Tibial nerve (tissue), 4 donors: Measurements from ENCODE around the gene APOBEC3F. TPM values are rescaled to one million over a fixed set of nuclear protein-coding genes. Genes with fewer than 3 reads are reported as not detected.

ENCODE experiments used
- DNase-seq, 2 donors: peaks; one replicate each; pipeline ENCODE4 v3.0.0-alpha.2; 2019; ENCODE audit warnings: low spot score in 2 of 2
- H3K27ac ChIP-seq, 4 donors: fragments of 200-600 bp; sonication (generic) in 3 of 4; one replicate each; pipeline ENCODE4 v1.5.1; 2017 to 2019; ENCODE audit warnings: mild to moderate bottlenecking in 1 of 4
- H3K27me3 ChIP-seq, 2 donors: fragments of 200-600 bp; sonication (generic) in 1 of 2; one replicate each; pipeline versions ENCODE4 v1.5.1 to v1.6.0; 2017 to 2019
- H3K36me3 ChIP-seq, 3 donors: fragments of 200-600 bp; sonication (generic); one replicate each; pipeline ENCODE4 v1.5.1; 2018 to 2019
- H3K4me1 ChIP-seq, 4 donors: fragments of 200-600 bp; sonication (generic) in 3 of 4; one replicate each; pipeline ENCODE4 v1.5.1; 2017 to 2019
- H3K4me3 ChIP-seq, 4 donors: fragments of 200-600 bp; sonication (generic) in 3 of 4; one replicate each; pipeline ENCODE4 v1.5.1; 2017 to 2019; ENCODE audit warnings: mild to moderate bottlenecking in 1 of 4, moderate library complexity in 1 of 4
- H3K9me3 ChIP-seq, 4 donors: fragments of 200-600 bp; sonication (generic) in 3 of 4; one replicate each; pipeline ENCODE4 v1.5.1; 2017 to 2019
- EP300 ChIP-seq, 2 donors: sonication (generic); formaldehyde crosslinking; IDR thresholded peaks; one replicate each; pipeline ENCODE4 v1.6.1; 2017; ENCODE audit warnings: antibody characterized with exemption in 2 of 2, mild to moderate bottlenecking in 1 of 2
- POLR2A ChIP-seq, 2 donors: fragments of 450-650 bp; IDR thresholded peaks; one replicate each; pipeline ENCODE4 v1.6.1; 2017; ENCODE audit warnings: antibody characterized with exemption in 2 of 2, mild to moderate bottlenecking in 2 of 2, moderate library complexity in 2 of 2
- WGBS, 2 donors: methylation state at CpG; one replicate each; pipeline ENCODE4 v1.1.5; 2018; 5-methylcytosine and 5-hydroxymethylcytosine counted together
- total RNA-seq, 4 donors: library from RNA; depleted of rRNA; stranded (reverse); fragments of >200 nt; gene quantifications; one replicate each; pipeline ENCODE4 v1.1.0, GENCODE V29; 2016
- TF ChIP-seq, protein P1 (sequence below), 5 experiments: fragments of 200-600 bp in 3 of 5; fragments of 450-650 bp in 2 of 5; sonication (generic) in 3 of 5; IDR thresholded peaks; one replicate each; pipeline ENCODE4 v1.5.1; 2016 to 2019; ENCODE audit warnings: antibody characterized with exemption in 5 of 5, mild to moderate bottlenecking in 3 of 5, moderate library complexity in 2 of 5

The APOBEC3F gene
- total RNA-seq, 4 donors from 2014 or later: 3.5 to 7.8 (median 5.2) TPM

DNA sequence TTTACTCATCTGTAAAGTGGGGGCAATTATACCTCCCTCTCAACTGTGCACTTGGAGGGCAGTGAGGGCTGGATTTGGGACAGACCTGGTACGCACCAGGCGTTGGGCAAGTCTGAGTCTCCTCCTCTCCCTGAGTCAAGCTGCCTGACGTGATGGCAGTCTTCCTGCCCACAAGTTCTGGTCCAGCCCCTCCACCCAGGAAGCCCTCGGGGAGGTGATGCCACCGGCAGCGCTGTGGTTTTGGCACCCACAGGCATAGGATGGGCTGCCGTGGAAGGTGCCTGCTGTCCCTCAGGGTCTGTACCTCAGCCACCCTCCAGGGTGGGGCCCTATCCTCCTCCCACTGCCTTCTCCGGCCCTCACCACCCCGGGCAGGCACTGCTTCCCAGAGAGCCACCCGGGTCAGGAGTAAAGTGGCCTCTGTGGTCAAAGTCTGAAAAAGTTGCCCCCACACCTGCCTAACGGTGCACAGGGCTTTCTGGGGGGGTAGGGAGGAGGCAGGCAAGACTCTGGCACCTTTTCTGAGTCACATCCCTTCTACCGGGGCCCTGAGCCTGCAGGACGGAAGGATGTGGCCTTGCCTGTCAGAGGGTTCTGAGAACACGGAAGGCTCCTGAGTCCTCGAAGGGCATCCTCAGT lies 49.9 kb downstream of the APOBEC3F start:
- Histone ChIP-seq H3K27ac (peak overlapping the region in 1 of 4 donors; percentile 47), H3K9me3 (no peaks in the 10 kb centered on the region), H3K27me3 (no peaks in the 10 kb centered on the region), H3K4me1 (peaks cover 0 to 6% (median 0%) of the 10 kb centered on the region in 4 donors), H3K4me3 (no peak overlapping the region), H3K36me3 (peaks cover 0 to 14% (median 0%) of the 10 kb centered on the region in 3 donors)
- no peak for DNase-seq
- 64 to 65% methylated on average over 10 to 13 of the region's 15 CpGs for WGBS, 2 donors
- TF ChIP-seq, protein P1, sequence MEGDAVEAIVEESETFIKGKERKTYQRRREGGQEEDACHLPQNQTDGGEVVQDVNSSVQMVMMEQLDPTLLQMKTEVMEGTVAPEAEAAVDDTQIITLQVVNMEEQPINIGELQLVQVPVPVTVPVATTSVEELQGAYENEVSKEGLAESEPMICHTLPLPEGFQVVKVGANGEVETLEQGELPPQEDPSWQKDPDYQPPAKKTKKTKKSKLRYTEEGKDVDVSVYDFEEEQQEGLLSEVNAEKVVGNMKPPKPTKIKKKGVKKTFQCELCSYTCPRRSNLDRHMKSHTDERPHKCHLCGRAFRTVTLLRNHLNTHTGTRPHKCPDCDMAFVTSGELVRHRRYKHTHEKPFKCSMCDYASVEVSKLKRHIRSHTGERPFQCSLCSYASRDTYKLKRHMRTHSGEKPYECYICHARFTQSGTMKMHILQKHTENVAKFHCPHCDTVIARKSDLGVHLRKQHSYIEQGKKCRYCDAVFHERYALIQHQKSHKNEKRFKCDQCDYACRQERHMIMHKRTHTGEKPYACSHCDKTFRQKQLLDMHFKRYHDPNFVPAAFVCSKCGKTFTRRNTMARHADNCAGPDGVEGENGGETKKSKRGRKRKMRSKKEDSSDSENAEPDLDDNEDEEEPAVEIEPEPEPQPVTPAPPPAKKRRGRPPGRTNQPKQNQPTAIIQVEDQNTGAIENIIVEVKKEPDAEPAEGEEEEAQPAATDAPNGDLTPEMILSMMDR (IDR thresholded peaks at IDR 0.05): no peak
- TF ChIP-seq POLR2A (IDR thresholded peaks at IDR 0.05): no peak
- no peak for TF ChIP-seq EP300 (IDR thresholded peaks at IDR 0.05)

DNA sequence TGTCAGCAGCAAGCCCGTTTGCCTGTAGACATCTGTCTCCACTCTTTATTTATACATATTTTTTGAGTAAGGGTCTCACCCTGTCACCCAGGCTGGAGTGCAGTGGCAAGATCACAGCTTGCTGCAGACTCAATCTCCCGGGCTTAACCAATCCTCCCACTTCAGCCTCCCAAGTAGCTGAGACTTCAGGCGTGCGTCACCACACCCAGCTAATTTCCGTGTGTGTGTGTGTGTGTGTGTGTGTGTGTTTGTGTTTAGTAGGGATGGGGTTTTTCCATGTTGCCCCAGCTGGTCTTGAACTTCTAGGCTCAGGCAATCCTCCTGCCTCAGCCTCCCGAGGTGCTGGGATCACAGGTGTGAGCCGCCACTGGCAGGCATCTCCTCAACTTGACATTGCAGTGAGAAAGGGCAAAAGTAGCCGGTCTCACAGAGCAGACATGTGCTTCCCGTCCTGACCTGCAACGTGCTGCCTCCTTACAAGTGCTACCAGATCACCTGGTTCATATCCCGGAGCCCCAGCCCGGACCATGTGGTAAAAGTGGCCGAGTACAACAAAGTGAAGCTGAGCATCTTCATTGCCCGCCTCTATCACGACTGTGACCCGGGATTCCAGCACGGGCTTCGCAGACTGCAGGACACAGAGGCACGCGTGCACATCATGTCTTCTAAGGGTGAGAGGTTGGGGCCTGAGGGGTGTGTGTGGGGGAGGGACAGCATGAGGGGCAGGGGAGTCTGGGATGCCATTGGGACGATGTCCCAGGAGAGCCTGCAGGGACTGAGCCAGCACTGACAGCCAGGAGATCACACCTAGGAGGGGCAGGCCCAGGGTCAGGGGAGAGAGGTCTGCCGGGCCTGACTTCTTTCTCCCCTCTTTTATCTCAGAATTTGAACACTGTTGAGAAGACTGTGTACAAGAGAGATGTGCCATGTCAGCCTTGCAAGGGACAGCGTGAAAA lies 50.7 kb downstream of the APOBEC3F start:
- Histone ChIP-seq H3K36me3 (peaks cover 0 to 12% (median 0%) of the 10 kb centered on the region in 3 donors), H3K4me1 (peaks cover 0 to 10% (median under 1%) of the 10 kb centered on the region in 4 donors), H3K4me3 (no peak overlapping the region), H3K27me3 (no peaks in the 10 kb centered on the region), H3K27ac (no peak overlapping the region), H3K9me3 (no peaks in the 10 kb centered on the region)
- no peak for DNase-seq
- TF ChIP-seq, protein P1 (IDR thresholded peaks at IDR 0.05): no peak
- TF ChIP-seq POLR2A (IDR thresholded peaks at IDR 0.05): no peak
- TF ChIP-seq EP300 (IDR thresholded peaks at IDR 0.05): no peak
- WGBS, 2 donors: 83 to 86% methylated on average over 20 to 23 of the region's 23 CpGs

DNA sequence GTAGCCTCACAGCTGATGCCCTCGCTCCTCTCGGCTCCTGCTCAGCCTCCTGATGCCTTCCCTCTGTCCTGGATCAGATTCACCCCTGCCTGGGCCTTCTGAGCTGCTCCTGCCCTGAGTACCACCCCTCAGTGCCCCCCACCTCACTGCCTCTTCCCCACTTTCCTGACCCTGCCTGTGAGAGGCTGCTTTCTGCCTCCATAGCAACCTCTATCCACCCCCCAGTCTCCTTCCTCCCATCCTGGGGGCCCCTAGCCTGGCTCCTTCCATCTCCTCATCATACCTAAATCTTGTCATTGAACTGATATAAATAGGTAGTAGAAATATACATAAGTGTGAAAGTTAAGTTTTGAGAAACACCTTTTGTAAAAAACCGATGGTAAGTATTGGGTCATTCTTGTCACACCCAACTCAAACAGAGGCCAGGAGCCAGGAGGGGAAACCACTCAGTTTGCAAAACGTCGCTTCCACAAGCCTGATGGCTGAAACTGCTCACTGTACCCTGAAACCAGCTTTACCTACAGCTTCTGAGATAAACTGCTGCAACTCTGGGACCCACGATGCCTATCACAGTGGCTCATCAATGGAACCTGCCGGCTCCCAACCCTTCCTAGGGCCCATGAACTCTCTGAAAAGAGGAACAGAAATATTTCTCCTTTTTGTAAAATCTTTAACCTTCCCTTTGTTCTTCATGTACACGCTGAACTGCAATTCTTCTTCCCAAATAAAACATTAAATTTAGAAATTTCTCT lies 51.6 kb downstream of the APOBEC3F start:
- DNase-seq: no peak
- Histone ChIP-seq H3K9me3 (no peaks in the 10 kb centered on the region), H3K4me1 (peaks cover 0 to 19% (median 8%) of the 10 kb centered on the region in 4 donors), H3K36me3 (peaks cover 0 to 3% (median 0%) of the 10 kb centered on the region in 3 donors), H3K4me3 (no peak overlapping the region), H3K27me3 (no peaks in the 10 kb centered on the region), H3K27ac (no peak overlapping the region)
- 70 to 73% methylated on average over 8 of the region's 8 CpGs for WGBS, 2 donors
- no peak for TF ChIP-seq EP300 (IDR thresholded peaks at IDR 0.05)
- TF ChIP-seq, protein P1 (IDR thresholded peaks at IDR 0.05): no peak
- TF ChIP-seq POLR2A (IDR thresholded peaks at IDR 0.05): no peak

DNA sequence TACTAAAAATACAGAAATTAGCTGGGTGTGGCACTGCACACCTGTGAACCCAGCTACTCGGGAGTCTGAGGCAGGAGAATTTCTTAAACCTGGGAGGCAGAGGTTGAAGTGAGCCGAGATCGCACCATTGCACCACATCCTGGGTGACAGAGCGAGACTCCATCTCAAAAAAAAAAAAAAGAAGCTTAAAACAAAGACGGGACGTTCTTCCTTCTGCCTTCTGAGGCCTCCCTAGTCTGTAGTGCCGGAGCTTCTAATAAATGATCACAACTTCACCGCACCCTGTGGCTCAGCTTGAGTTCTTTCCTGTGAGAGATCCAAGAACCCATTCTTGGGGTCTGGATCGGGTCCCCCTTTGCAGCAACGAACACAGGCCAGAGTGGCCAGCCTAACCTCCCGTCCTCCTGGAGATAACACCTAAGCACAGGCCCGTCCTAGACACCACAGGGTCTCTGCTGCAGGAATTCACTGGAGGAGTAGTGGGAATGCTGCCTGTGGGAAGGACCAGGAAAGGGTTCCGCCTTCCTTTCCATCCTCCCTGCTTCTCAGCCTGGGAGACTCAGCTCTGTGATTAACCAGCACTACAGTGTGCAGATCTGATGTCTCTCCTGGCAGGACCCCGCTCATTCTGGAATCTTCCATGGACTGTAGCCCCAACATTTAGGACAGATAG lies 54.2 kb downstream of the APOBEC3F start:
- 90% methylated on average over 14 of the region's 14 CpGs for WGBS, 2 donors
- Histone ChIP-seq H3K27ac (no peak overlapping the region), H3K4me3 (no peak overlapping the region), H3K9me3 (no peaks in the 10 kb centered on the region), H3K27me3 (no peaks in the 10 kb centered on the region), H3K4me1 (peaks cover 0 to 35% (median 19%) of the 10 kb centered on the region in 4 donors), H3K36me3 (no peaks in the 10 kb centered on the region)
- no peak for DNase-seq
- no peak for TF ChIP-seq EP300 (IDR thresholded peaks at IDR 0.05)
- TF ChIP-seq, protein P1 (IDR thresholded peaks at IDR 0.05): no peak
- no peak for TF ChIP-seq POLR2A (IDR thresholded peaks at IDR 0.05)
